ENCODE measurements around the gene ACOXL.

Gene ACOXL

DNA sequence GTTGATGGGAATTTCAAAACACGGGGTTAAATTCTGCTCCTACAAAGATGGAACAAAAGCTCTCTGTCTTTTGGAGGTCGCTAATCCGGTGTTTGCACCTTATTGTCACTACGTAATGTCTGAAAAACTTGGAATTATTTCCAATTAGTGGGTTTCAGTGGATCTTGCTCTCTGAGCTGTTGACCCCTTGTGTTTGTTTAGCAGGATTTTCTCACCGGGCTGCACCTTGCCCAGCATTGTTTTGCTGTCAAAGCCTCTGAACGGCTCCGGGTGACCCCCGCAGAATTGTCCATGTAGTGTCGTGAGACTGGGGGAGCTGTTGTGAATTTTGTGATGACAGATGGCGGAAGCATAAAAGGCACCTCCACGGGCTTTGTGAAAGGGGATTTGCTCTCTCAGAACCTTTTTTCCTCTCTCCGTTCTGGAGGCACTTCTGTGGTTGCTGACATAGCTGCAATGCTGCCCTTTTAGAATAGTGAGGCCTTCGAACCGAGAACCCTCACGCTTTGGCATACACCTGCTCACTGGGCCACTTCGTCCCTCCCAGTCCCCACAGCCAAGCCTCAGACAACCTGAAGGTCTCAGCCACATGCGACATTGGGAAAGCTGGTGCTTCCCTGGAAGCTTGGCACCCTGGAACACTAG lies 129.4 kb downstream of the ACOXL start:
- DNase-seq = no peak

DNA sequence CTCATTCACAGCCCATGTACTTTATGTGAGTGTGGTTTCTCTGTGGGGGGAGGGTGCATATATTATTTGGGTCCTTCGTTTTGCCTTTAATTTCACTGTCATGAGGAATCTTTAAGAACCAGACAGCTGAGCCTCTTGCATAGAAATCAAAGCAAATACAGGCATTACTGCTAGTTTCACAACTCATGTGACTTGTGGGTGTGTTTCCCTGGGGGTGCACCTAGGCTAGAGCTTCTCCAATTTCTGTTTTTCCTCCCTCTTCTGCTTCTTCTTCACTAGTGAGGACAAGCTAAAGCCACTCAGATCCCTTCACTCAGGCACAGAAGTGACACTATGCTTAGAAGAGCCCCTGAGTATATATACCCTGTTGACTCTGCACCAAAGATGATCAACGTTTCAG lies 131.4 kb downstream of the ACOXL start:
- no peak for DNase-seq

DNA sequence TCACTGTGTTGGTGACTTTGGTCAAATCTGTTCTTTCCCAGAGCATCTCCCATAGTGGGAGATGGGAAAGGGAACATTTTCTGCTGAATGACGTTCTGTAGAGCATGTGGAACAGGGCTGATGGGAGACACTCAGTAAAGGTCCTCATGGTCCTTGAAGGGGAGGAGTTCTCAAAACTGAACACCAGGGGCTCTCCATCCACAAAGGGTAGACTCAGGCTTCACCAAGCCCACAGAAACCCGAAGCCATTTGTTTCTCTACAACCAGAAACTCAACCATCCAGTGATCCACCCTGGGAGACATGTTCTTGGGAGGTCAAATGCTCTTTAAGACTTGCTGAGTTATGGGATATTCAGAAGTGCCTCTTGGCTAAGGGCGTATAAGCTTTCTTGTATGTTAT lies 131.8 kb downstream of the ACOXL start:
- DNase-seq = no peak

DNA sequence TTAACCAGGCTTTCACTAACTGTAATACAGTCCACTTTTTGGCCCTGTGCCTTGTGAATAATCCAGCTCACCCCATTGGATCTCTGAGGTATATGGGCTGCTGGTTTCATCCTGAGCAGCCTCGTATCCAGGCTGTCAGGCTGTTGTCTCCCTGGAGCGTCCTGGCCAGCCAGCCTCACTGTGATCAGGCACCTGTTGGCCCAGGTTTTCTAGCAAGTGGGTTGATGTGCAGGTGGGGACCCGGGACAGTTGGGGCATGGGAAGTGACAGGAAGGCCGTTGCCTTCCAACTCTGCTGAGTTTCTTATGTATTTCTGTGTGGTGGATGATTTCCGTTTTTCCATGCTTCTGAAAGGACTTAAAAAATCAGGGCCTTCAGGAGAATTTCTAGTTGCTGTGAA lies 132.4 kb downstream of the ACOXL start:
- DNase-seq = no peak

DNA sequence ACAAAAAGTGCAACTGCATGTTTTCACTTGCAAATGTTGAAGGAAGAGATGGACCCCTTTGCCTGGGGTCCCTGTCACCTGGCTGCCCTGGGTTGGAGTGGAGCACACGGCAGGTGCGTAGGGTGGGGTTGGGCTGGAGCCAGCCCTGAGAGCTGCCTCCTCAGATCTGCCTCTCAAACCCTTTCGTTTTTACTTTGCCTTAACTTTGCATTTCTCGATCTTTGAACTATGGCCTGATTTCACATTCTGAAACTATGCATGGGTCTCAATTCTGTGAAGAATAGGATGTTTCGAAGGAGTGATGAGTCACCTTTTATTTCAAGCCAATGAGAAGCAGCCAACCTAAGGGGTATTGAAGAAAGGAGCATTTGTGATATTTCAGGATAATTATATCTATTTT lies 132.8 kb downstream of the ACOXL start:
- DNase-seq = no peak

DNA sequence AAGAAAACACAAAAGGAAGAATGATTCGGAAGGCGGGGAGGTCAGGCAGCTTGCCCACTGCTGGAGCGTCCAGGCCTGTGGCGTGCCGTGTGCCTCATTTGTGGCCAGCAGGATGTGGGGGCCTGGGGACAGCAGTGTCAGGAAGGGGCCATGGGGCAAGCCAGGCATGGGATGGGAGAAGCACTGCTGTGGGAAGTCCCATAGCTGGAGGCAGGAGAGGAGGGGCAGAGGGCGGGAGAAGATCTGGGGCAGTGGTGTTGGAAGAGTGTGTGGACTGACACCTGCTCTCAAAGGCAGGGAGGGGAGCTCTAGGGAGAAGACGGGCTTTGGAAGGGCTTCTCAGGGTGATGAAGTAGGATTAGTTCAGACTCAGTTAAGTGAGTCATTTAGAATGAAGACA lies 133.7 kb downstream of the ACOXL start:
- DNase-seq = no peak

DNA sequence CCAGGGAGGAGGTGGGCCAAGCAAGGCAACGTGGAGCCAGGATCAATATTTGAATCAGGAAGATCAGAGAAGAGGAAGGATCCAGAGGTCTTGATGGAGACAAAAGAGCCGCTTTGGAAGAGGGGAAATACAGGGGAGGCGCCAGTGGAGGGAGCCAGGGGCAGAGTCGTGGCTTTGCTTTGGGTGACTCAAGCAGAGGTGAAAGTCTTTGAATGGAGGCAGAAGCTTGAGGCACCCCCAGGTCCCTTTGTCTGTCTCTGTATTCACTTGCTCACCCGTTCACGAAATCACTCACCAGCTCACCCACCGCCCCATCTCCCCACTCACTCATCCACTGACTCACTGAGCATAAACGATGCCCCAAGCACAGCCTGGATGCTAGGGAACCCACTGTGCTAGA lies 134.1 kb downstream of the ACOXL start:
- DNase-seq = no peak

DNA sequence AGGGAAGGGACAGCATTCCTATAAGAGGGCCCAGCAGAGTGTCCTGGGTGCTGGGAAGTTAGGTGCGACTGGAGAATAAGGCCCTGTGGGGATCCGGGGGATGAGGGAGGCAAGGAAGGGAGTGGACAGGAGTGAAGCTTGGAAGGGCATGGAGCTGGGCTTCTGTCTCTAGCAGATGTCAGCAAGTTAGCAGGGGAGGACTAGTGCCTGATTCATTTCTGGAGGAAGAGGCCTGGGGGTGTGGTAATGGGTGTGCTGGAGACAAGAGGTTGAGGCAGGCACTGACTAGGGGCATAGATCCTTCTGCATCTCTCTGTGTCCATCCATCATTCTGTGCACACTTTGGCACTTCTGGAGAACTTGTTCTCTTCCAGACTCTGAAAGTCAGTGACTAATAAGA lies 134.7 kb downstream of the ACOXL start:
- DNase-seq = no peak

DNA sequence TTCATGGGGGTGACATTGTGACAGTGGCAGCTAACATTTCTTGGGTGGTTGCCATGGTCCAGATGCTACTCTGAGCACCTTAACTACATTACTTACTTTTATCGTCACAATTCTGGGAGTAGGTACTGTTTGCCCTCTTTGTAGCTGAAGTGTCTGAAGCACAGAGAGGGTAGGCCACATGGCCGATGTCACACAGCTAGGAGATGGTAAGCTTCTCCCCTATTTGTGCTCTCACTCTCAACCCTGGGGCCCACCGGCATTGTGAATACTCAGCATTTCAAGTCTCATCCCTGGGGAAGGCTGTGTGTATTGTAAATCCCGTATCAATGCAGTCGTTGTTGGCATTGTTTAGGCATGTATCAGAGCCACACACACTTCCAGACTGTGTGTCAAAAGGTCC lies 136.6 kb downstream of the ACOXL start:
- no peak for DNase-seq

DNA sequence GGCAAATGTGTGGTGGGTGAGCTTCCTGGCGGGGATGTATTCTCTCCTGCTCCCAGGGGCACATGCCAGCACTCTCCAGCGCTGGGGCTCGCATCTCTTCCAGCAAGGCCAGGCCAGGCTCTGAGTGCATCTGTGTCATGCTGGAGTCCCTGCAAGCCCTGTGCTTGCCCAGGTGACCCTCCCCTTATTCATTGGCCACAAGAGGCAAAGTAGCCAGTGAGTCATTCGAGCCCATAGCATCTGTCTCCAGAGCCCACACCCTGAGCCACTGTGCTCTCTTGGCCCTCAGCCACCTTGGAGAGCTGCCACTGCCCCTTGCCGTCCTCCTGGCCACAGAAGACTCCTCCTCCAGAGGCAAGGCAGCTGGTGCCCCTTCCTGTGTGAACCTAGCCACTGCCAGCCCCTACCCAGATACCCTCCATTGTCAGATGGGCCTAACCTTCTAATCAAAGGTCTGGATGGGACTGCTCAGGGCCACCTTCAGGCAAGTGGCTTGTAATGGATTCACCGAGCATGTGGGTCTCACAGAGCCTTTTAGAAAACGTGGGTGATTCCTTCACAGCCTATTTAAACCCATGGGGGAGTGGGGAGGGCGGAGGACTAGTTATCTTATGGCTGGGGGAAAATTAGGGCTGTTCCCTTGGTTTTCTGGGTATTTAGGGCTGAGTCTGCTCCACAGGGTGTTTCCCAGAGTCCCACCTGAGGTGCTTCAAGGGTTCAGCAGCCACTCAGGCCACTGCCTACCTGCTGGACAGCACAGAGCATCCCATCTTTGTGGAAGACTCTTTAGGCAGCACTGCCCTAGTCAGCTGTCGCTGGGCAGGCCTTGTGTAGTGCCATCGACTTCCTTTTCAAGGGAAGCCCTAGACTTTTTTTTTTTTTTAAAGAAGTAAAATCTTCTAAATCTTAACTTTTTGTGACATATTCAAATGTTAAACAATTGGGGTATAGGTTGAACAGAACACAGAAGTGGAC lies 137.4 kb downstream of the ACOXL start:
- no peak for DNase-seq

DNA sequence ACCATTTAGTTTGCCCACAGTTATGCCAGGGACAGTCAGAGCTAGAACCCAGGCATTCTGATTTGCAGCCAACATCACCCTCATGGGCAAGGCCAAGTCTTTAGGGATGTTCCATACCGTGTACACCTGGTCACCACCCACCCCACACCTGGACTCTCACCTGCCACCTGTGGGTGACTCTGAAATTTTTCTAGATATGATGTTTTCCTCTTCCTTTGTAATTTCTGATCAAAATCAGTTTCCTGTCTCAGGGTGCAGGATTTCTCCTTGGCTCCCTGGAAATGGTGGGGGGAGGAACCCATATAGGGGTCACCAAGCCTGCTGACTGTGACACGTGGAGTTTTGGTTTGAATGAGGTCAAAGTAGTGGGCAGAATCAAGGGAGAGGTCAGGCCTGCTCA lies 138.2 kb downstream of the ACOXL start:
- no peak for DNase-seq

DNA sequence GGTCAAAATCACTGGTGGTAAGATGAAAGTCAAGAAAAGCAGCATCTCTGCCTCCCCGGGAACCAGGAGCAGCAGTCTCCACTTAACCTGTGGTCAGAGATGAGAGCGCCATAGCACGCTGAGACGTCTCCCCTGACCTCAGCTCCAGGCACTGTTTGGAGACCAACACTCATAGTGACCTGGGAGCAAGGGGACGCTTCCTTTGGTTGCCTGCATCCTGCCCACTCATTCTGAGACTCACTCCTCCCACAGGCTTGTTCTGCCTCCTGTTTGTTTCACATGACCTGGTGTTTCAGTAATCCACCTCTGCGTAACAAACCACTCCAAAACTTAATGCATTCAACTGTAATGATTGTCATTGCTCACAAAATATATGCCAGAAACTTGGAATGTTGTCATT lies 139.3 kb downstream of the ACOXL start:
- DNase-seq = no peak

DNA sequence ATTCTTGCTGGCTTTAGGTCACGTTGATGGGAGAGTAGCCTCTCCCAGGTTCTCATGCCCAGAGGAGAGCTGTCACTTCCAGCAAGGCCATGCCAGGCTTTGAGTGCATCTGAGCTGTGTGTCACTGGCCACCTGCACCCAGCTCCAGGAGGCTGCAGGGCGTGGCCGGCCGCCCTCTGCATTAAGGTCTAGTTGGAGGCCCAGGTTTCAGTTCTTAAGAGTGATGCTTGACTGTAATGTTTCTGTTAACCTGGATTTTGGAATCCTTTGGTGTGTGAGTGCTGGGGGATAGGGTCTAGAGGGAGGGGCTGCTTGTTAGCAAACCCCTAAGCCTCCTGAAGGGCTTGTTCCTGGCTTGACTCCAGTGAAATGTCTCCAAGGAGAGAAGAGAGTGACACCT lies 140.1 kb downstream of the ACOXL start:
- DNase-seq = no peak

DNA sequence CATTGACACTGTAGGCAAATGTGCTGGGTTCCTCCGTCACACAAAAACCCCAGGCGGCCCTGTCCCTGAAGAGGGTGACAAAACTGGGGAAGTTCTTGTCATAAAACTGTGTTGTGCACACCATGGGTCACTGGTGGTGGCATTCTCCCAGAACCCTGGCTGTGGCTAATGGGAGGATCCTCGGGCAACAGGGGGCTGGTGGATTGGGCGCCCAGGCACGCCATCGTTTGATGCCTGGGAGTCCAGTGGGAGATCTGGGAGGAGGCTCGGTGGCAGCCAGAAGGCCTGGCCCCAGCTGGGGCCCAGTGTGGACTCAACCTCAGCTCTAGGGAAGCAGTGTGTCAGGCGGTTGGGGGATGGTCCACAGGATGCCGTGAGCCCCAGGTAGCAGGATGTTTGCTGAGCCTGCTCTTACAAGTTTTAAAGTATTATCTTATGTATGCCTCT lies 140.7 kb downstream of the ACOXL start:
- no peak for DNase-seq

DNA sequence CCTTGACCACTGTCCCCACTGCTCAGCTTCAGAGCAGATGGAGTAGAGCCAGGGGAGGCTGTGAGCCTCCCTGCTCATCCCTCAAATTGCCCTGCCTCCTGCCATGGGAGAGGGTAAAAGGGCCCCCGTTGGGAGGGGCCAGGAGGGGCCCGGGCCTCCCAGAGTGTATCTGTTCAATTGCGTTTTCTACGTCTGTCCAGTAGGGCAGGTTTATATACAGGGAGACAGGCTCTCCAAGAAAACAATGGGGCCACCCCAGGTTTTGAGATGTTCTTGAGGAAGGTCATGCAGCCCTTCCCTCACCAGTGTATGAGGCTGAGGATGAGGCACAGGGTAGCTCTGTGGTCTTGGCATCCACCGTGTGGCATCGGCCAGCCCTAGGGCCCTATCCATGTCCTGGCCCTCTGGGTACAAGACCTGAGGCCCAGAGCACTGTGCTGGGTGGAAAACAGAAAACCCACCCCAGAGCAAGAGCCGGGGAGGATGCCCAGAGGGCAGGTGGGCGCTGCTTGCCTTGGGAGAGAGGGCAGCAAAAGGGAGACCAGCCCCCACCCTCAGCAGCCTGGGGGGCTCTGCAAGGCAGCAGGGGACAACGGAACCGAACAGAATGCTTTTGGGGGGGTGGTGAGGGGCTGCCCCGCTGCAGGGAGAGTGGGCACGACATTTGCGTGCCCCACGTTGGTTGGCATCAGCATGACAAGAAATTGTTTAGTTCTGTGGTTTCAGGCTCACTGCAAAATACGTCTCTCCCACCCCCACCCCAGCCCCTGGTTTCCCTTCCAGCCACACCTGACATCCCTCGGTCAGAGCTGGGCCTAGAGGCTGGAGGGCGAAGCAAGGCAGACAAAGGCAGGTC lies 141.5 kb downstream of the ACOXL start:
- DNase-seq = no peak

DNA sequence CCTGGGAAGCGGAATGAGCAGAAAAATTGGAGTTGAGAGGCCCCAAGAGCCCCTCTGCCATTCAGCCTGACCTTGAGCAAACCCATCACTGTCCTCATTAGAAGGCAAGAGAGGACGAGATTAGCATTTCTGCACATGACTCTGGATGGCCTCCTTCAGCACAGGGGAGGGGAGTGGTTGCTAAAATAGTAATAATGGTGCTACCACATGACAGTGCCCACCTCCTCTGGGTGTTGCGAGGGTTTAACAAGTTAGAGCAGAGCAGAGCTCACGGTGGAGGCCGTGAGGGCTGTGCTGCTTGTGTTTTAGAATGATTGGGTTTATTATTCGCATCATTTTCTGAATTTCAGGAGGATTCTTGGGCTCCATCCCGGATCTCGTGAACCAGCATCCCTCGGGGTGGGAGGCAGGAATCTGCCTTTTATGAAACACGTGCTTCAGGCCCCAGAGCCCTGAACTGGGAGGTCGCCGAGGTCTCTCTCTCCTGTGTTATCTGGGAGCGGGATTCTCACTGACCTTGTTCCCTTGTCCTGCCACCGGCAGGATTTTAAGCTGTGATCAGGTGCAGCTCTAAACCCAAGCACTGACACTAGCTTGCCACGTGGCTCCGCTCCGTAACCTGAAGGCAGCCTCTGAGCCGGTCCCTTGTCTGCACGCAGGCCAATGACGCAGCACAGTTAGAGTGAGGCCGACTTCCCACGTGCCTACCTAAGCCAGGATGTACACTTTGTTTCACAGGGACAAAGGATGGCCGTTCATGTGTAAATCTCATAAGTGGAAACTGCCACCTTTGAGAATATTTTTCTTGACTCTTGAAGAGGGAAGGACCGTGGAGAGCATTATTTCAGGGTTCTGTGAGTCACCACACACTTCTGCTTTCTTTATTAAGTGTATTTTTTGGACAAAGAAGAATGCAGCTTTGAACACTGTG lies 142.3 kb downstream of the ACOXL start:
- no peak for DNase-seq

DNA sequence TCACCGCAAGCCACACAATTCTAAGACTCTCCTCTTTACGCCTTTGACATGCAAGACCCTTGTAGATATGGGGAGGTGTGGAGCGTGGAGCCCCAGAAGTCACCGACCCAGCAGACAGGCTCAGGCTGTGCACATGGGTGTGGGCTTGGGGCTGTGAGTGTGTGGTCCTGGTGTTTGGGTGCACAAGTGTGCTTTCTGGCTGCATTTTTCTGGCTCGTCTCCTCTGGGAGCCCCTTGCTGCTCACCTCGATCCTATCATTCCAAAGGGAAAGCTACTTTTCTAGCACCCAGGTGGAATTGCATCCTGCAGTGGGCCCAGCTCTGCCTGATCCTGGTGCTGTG lies 143.0 kb downstream of the ACOXL start:
- DNase-seq = no peak

DNA sequence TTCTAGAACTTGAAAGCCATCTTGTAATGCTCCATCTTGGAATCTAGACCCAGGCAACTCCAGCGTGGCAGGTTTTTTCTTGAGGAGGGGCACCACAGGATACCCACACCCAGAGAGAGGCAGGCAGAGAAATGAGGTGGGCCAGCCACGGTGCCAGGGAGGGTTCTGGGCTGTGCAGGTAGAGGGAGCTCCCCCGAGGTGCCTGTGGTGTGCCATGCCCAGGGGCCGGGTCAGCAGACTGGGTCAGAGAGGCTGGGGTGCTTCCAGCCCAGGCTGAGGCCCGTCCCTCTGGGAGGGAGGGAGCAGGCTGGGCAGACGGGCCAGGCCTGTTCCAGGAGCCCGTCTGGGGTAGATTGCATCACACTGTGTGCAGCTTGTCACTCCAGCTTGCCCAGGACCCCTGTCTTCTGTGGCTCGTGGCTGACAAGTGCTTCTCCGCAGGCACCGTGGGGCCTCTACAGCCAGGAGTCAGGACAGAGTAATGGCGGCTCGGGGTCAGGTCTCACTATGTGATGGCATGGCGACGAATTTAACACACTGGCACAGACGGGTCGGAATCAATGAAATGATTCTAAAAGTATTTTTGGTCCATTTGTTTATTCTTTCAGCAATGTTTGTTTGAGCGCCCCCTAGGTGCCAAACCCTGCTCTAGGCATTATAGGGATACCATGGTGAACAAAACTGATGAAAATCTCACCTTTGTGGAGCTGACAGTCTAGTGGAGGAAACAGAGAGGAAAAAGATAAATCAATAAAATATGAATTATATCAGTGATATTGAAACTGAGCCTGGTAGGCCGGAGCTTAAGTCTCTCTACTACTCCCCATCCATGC lies 144.0 kb downstream of the ACOXL start:
- DNase-seq = no peak

DNA sequence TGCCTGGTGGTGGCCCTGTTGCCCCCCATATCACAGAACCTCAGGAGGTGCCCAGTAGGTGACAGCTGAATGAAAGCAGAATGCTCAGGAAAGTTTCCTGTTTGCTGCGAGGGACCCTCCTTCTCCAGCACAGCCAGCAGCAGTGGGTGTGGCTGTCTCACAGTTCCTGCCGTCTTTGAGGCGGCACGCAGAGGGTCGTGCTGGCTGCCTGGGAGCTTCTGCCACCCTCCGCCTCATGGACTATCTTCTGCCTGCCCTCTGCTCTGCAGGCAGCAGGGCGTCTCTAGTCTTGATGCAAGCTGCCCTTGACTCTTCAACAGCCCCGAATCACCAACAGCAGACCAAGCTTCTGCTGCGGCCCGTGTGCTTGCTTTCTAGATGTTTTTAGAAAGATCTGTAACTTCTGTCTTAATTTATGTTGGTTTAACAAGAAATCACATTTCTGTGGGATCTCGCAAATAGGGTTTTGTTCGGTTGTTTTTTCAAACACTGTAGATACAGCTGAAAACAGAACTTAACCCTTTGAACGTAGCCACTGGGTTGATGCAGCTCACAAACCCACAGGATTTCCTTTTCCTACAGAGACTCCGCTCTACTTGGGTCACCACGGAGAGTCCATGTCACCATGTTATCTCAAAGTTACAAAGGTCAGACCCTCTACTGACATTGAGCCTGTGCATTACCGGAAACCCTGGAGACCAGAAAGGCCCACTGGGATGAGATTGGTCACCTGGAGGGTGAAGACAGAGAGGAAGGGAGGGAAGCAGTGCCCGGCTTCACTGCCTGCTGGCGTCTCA lies 144.9 kb downstream of the ACOXL start:
- no peak for DNase-seq

DNA sequence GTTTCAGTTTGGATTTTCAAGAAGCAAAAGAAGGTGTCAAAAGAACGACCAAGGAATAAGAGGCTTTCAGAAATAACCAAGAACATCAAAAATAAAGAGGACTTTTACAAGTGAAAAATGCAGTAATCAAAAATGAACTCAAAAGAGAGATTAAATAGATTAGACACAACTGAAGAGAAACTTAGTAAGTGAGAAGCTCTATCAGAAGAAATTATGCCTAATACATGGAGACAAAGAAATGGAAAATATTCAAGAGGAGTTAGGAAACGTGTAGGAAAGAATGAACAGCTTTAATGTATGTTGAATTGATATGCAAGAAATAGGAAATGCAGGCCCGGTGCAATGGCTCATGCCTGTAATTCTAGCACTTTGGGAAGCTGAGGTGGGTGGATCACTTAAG lies 145.8 kb downstream of the ACOXL start:
- no peak for DNase-seq

DNA sequence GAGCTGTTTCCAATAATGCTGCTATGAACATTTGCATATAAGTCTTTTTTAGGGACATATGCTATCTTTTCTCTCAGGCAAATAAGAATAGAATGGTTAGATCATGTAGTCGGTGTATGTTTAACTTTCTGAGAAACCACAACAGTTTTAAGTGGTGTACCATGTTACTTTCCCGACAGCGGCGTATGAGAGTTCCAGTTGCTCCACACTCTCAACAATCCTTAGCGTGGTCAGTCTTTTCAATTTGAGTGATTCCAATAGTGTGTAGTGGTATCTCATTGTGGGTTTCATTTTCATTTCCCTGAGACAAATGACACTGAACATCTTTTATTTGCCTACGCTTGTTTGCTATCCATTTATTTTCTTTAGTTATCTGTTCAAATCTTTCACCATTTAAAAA lies 149.5 kb downstream of the ACOXL start:
- DNase-seq = no peak
